A549 treated with AZD2906 at 1 μM for 4 hours (cell line): ENCODE measurements around the gene CDNF. TPM values are rescaled to one million over a fixed set of nuclear protein-coding genes. Genes with fewer than 3 reads are reported as not detected.

Experiments
- total RNA-seq: library from RNA; stranded (reverse); fragments of 200-300 nt; extraction: Qiagen RNA extraction; gene quantifications from 5 replicates; pipeline ENCODE4 v1.2.3, GENCODE V29; 2022

Gene CDNF
- total RNA-seq, result 0.77 to 1.3 TPM (median 0.92 TPM) in 5 replicates

DNA sequence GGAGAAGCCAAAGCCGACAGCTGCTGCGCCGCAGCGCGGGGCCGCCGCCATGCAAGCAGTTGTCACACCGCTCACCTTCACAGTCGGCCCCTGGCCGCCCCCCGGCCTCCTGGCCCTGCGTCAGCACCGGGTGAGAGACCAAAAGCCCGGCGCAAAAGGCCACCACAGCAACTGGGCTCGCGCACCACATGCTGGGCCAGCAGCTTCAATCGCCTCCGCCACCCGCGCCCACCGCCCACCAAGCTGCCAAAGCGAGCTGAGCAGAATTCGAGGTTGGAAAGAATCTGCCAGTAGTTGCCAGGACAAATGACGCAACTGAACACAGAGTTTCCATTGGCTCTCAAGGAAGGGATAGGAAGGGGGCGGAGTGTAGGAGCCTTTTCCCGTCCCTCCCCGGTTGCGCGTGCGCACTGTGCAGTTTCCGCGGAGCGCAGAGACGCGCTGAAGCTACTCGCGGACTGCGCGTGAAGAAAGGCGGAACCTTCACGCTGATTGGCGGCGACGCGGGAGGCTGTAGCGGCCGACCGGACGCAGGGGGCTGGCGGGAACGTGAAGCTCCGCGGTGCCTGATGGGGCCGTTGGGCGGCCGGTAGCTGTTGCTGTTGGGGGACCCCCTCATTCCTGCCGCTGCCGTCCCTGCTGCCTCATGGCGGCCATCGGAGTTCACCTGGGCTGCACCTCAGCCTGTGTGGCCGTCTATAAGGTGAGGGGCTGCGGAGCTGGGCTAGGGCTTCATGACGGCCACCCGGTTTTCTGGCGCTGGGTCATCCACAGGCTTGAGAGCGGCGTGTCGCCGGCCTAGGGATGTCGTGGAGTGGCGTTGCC lies at the start of gene CDNF, which contains the start of the genes HSPA14 and MSANTD7:
Gene CDNF, minus strand, starts transcription at position 281 of the 825 bp plus-strand sequence. Its CDS starts 91 bp downstream, at position 190.
Gene HSPA14, plus strand, starts transcription at position 550 of the 825 bp plus-strand sequence. Its CDS starts 97 bp downstream, at position 647.
Gene MSANTD7, plus strand, starts transcription at position 550 of the 825 bp plus-strand sequence. CDS start 3,979 bp downstream, outside the sequence.

DNA sequence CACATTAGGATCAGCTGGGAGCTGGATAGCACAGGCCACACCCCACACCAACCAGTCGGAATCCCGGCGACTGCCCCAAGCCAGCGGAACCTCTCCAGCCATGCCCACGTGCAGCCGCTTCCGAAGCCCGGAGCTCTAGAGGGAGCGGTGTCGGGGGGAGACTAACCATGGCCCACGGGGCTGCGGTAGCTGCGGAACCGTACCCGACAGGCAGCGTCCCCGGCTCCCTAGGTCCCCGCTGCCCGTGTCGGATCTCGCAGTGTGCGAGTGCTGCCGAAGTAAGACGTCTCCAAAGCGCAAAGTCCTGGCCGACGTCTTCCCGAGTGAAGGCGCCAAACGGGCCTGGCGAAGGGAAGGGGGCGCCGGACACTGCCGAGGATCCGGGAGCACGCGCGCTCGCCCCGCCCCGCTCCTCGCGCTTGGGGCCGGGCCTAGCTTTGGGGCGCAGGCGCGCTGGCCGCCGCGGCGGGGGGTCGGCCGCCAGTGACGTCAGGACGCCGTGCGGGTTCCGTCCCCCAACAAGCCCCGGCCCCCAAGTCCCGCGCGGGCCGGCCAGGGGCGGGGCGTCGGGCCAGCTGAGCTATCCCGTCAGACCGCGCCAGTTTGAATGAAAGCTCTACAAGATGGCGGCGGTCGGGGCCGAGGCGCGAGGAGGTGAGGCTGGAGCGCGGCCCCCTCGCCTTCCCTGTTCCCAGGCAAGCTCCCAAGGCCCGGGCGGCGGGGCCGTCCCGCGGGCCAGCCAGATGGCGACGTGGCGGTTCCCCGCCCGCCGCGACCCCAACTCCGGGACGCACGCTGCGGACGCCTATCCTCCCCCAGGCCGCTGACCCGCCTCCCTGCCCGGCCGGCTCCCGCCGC lies 40.7 kb upstream of the CDNF start, which contains the start of gene SUV39H2:
Gene SUV39H2, plus strand, starts transcription at position 601 of the 858 bp plus-strand sequence. Its CDS starts 23 bp downstream, at position 624.

DNA sequence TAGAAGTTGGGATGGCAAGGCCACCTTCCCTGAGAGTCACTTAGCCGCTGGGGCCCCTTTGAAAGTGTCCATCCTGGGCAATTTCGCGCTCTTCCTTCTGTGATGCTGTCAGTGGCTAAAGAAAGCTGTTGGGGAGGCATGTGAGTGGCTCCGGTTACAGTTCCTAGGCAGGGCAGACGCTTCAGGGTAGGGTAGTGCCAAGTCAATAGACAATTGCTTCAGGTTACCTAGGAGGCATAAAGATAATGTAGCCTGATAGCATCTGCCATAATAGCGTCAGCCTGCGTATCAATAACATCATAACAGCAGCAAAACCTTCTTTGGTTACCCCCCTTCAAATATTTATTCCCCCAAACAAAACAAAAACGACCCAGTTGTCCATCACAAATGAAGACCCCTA lies 63.0 kb downstream of the CDNF start, which contains the start of gene FAM107B:
Gene FAM107B, minus strand, starts transcription at position 101 of the 400 bp plus-strand sequence. CDS start 234 bp downstream, outside the sequence.

Other genes with a start within 250 kb of the CDNF start
- 86.8 to 124 TPM (median 99.1 TPM) in 5 replicates for gene FAM107B, start 63.1 kb downstream of the CDNF start, total RNA-seq
- 37.8 to 42.4 TPM (median 40.0 TPM) in 5 replicates for gene HSPA14, start 269 bp upstream of the CDNF start, total RNA-seq
- 10.2 to 12.5 TPM (median 10.3 TPM) in 5 replicates for gene MSANTD7, start 269 bp upstream of the CDNF start, total RNA-seq
- gene SUV39H2, start 40.8 kb upstream of the CDNF start, total RNA-seq, result 17.0 to 19.1 TPM (median 18.8 TPM) in 5 replicates
- gene DCLRE1C, start 116.1 kb upstream of the CDNF start, total RNA-seq, result 4.7 to 7.0 TPM (median 5.1 TPM) in 5 replicates
- gene MEIG1, start 121.4 kb upstream of the CDNF start, total RNA-seq, result 0.43 to 0.83 TPM (median 0.63 TPM) in 5 replicates
- gene OLAH, start 205.9 kb upstream of the CDNF start, total RNA-seq, result 0.92 to 1.0 TPM (median 0.94 TPM) in 5 replicates